DMS79 (cell line): Measurements from ENCODE around the gene DEFB132.

ENCODE experiments used
- DNase-seq: peaks from one replicate; lab custom pipeline; 2025; lab: John Stamatoyannopoulos, UW

The DEFB132 gene

DNA sequence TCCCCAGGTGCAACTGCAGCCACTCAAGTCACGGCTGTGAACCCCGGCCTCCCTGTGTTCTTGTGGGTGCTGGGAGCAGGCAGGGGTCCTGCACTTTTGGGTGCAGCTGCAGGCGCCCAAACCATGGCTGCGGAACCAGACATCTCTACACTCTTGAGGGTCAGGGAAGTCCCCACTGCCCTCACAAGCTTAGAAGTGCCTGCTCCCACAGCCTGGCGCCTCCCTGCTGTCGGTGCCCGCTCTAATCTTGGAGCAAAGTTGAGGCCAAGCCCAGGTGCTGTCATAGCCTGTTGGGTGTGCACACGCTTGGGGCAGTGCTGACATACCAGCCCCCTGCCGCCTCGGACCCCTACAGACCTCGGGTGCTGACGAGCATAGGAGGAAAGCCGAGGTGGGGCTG, 6.2 kb downstream of the DEFB132 start:
- no peak for DNase-seq

DNA sequence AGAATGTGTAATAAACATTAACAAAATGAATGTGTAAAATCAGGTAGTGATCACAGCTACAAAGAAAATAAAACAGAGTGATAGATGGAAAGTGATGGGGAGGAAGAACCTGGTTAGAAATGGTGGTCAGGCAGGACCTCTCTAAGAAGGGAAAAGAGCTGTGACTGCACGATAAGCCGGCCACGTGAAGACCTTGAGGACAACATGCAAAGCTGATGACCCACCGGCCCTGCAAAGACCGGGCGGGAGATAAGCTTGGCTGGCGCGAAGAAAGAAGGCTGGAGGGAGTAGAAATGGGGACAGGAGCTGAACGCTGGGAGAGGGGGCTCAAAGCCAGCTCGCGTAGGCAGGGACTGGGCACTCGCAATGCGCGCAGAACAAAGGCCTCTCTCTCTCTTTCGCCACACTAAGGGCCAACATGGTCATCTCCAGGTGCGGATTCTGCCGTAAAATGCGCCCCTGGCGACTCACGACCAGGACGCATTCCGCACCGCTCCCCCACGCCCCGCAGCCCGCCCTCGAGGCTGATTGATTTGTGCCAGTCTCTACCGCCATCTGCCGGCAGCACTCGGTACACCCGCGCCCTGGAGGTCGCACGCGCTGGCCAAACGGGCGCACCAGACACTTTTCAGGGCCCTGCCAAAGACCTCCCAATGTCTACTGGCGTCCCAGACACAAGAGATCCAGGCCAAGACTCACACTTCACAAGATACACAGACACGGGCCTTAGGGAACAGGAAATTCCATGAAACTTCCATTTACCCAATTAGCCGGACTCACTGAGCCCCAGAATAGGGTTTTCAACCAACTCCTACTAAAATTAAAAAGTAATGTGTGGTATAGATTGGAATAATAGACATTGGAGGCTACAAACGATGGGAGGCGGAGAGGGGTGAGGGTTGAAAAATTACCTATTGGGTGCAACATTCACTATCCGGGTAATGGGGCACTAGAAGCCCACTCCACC, 9.4 kb downstream of the DEFB132 start:
- DNase-seq = peak; percentile 67

DNA sequence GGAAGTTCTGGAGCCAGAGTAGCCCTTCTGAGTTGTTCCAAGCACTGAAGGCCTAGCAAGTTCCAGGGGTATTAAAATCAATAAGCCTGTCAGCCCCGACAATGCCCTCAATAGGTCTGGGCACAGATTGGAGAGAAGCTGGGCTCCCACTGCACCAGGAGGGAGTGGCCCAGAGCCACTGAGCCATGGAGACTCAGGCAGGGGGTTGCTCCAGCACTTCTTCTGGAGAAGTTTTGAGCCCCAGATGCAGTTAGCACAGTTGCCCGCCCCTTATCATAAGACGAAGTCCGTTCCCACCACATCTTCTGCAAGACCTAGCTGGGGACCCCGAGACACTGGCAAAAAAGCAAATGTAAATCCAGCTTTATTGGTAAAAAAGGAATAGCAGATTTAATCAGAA, 13.0 kb downstream of the DEFB132 start:
- DNase-seq = no peak

DNA sequence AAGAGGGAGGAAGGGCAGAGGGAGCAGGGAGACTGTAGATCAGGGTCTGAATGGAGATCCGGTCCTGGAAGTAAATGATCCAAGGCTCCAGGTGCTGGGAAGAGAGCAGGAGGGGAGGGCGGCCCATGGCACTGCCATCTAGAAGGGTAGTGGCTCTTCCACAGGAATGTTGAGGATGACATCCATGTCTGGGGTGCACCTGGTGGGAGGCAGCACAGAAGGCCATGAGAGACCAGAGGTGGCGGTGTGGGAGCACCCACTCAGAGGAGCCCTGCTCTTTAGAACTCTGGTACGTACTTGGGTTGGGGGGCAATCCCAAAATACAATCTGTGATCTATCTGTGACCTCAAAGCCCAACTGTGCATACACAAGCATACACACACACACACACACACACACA, 13.5 kb downstream of the DEFB132 start:
- no peak for DNase-seq

DNA sequence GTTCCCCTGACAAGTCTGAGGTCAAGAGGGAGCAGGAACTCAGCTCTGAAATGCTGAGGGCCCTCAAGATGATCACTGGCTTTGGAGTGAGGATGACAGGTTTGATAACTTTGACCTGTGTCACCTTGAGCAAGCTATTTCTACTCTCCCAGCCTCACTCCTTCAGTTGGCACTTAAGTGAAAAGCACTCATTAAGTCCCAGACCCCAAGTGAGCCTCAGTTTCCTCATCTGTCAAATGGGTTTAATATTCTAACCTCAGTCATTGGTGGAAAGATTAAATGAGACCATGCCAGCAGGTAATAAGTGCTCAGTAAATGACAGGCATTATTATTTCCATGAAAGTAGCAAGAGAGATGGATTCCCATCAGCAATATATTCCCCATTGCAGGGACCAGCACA, 14.0 kb downstream of the DEFB132 start:
- DNase-seq = no peak

DNA sequence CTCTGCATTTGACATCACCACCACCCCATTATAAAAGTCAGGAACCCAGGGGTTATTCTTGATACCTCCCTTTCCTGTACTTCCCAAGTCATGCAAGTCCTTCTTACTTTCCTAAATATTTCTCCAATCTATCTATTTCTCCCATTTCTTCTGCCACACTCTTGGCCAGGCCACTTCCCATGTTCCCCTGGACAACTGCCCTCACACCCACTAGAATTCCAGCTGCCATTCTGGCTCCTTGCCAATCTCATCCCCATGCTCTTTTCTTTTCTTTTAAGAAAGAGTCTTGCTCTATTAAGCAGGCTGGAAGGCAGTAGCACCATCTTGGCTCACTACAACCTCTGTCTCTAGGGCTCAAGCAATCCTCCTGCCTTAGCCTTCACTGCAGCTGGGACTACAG, 15.2 kb downstream of the DEFB132 start:
- no peak for DNase-seq

DNA sequence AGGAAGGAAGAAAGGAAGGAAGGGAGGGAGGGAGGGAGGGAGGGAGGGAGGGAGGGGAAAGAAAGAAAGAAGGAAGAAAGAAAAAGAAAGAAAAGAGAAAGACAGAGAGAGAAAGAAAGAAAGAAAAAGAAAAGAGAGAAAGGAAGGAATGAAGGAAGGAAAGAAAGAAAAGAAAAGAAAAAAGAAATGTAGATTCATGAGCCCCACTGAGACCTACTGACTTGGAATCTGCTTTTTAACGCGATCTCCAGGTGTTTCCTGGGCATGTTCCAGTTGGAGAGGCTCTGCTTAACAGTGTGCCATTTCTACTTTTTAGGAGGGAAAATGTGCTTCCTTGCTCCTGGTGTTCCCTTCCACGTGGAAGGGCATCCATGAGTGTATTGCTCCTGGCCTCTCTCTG, 16.4 kb downstream of the DEFB132 start:
- no peak for DNase-seq

DNA sequence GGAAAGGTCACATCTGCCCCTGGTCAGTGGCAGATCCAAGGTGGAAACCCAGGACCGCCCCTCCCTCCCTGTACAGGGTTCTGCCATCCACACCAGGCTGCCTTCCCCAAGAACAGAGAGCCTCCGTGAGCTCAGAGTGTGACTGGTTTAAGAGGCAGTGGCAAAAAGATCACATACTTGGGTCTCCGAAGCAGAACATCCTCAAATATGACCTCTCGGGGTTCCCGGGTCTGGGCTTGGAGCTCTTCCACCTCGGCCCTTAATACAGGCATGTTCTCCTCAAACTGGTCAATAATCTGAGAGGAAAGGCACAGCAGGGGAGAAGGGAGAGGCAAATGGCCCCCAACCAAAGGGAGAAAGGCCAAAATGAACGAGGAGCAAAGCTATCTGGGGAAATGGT, 18.3 kb downstream of the DEFB132 start:
- DNase-seq = no peak

DNA sequence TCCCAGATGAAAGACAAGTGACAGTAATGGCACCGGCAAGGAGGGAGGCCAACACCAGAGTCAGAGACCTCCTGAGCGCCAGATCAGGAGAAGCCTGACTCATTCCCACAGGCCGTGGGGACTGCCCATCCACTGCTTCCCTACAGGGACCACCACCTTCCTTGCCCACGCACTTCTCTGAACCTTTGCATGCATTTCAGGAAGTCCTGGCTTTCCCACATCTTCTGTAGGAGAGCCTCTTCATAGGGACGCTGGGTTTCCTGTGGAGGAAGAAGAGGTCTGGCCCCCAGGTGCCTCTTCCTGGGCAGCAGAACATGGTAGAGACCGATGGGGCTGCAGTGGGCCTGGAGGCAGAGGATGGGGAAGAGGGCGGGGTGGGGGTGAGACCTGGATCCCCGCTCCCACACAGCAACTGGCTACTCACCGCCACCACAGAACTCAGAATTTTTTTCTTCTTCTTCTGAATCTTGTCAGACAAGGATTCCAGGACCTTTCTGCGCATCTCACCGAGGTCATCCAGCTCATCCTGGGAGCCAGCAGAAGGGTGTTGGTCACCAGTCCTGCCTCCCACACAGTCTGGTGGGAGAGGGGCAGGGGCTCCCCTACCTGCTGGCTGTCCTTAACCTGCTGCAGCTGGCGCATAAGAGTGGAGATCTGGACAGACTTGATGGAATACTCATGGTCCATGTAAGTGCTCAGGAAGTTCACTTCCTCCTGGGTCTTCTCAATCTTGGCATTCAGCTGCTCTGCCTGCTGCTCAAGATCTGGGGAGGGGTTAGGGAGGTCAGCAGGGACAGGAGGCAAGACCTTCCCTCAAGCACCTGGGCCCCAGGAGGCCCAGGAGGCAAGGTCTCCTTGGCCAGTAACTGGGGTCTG, 19.3 kb downstream of the DEFB132 start:
- DNase-seq = no peak

DNA sequence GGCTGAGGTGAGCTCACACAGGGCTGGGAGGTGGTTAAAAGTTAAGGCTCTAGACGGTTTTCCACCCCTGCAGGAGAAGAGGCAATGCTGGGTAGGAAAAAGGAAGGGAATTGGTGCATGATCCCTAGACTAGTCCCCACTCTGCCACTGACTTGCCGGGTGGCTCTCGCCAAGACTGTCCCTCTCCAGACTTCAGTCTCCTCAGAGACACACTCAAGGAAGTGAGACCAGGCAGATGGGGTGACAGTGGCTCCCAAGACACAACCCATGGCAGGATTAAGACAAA, 19.9 kb downstream of the DEFB132 start:
- DNase-seq = no peak

DNA sequence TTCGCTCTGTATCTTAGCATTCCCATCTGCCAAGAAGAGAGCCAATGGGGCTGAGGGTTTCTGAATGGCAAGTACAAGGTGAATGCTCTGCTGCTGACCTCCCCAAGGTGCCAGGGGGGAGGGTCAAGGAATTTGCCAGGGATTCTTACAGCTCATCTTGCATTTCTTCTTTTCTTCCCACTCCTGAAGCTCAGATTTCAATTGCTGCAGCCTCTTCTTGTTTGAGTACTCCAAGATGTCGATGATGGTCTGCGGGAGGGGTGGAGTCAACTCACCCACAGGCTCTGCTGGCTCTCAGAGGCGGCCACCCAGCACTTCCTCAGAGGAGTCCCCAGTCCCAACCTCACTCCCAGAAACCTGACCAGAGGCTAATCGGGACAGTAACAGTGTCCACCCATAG, 20.7 kb downstream of the DEFB132 start:
- no peak for DNase-seq

DNA sequence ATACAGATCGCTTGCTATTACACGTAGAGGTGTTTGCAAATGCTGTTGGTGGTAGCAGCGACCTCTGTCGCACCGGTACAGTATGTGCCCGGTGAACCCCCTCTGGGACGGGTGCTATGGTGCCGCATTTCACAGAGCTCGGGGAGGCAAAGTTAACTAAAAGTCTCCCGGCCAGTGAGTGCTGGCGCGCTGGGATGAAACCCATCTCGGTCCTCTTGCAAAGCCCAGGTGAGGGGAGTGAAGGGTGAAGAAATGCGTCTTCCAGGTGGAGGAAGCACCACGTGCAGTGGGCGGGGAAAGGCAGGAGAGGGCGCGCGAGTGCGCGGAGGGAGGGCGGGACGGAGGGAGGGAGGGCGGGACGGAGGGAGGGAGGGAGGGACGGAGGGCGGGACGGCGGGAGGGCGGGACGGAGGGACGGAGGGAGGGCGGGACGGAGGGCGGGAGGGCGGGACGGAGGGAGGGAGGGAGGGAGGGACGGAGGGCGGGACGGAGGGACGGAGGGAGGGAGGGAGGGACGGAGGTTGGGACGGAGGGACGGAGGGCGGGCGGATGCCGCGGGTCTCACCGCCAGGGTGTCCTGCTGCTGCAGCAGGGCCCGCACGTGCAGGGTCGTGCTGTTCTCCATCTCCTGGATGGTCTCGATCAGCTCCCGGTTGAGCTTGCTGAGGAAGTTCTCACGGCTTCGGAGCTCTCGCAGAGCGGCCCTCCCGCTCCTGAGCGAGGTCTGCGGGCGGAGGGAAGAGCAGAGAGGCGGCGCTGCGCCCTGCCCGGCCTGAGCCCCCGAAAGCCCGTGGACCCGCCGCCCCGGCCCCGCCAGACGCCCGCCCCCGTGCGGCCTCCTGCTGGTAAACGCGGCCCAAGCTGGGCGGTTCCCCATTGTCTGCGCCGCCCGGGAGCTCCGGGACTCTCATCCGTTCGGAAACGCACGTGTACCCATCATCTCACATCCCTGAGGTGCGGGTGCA, 21.4 kb downstream of the DEFB132 start:
- no peak for DNase-seq

DNA sequence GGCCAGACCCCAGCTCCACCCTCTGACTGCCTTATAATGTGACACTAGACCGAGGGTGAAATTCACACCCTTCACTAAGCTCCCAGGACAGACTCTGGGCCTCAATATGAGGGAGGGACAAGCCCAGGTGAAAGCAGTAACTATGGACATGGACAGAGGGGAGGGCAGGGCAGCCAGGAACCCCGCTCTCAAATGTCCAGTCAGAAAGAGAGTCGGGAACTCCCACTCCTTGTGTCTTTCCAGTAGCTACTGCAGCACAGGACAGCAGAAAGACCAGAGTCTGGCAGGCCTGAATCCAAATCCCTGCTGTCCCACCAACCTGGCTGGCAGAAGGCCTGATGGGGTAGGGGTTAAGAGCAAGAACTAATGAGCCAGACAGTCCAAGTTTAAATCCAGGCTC, 26.6 kb downstream of the DEFB132 start:
- DNase-seq = no peak

DNA sequence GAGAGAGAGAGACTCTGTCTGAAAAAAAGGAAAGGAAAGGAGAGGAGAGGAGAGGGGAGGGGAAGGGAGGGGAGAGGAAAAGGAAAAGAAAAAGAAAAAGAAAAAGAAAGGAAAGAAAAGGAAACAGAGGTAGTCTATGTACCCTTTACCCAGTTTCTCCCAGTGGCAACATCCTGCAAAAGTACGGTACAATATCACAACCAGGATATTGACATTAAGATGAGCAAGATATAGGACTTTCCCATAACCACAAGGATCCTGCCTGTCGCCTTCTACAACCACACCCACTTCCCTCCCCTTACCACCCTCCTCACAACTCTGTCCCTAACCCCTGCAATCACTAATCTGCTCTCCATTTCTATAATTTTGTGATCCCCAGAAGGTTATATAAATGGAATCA, 29.0 kb downstream of the DEFB132 start:
- DNase-seq = no peak

DNA sequence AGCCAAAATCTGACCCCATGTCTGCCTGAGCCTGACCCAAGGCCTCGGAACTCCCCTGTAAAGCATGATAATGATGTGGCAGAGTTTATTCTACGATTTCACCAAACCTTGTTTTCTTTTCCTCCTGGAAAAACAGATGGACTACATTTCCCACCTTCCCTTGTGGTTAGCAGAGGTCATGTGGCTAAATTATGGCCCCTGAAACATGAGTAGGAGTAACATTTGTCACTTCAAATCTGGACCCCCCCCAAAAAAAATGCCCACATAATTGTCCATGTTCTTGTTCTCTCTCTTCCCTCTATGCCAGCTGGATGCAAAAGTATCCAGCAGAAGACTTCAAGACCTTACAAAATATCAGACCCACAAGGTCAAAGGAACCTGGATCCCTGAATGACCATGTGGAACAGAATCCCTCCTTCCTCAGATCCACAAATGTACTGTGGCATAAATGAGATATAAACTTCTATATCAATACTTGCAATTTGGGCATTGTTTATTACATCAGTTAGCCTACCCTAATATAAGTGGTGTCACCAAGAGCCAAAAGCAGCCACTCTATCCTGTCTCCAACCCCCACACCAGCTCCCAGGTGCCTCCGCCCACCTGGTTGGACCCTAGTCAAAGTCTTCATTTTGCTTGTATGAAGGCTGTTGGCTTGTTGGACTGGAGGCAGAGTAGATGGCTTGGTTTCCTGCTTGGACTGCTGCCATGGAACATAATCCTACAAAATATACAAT, 31.6 kb downstream of the DEFB132 start:
- no peak for DNase-seq

DNA sequence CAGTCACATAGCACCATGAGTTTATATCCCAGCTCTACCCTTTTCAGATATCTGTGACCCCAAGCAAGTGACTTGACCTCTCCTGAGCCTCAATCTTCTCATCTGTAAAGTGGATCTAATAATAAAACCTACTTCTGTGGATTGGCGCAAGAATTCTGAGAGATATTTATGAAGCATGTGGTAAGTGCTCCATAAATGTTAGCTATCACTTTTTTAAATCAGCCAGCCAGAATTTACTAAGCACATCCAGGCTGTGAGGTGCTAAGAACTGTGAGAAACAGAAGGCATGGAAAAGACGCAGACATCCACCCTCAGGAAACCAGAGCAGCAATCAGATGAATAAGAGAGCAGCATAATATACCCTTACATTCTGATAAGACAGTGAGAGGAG, 32.2 kb downstream of the DEFB132 start:
- DNase-seq = no peak

DNA sequence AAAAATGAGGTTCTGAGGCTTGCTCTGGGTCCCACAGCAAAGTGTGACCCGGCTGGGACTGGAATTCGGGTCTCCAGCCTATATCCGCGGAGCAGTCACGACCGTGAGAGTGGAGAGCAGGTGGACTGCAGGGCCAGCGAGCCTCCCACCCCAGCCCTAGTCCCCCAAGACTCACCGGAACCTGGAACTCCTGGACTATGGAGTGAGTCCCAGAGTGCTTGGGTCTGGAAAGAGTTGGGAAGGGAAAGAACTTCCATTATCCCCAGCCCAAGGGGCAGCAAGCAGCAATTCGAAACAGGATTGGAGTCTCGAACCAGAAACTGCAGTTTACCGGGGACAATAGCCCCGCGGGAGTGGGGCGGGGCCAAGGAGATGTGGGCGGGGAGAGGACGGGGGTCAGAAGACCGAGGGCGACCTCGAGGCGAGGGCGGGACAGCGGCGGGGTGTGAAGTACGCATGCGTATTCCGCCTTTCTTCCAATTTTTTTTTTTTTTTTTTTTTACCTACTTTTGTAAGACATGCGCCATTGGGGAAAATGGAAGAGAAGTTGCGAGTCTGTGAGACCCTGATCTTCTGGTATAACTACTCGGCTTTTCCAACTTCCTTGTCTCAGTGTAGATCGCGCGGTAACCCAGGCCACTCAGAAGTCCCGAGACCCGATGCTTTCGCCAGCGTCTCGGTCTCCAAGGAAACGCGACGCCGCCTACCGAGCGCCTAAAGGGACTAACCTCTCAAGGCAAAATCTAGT, 32.7 kb downstream of the DEFB132 start, which contains the start of gene C20orf96:
Gene C20orf96 (minus strand): TSS at position 667 of the 748 bp plus-strand sequence. CDS start 140 bp downstream, at position 527.
- DNase-seq = peak; percentile 85

DNA sequence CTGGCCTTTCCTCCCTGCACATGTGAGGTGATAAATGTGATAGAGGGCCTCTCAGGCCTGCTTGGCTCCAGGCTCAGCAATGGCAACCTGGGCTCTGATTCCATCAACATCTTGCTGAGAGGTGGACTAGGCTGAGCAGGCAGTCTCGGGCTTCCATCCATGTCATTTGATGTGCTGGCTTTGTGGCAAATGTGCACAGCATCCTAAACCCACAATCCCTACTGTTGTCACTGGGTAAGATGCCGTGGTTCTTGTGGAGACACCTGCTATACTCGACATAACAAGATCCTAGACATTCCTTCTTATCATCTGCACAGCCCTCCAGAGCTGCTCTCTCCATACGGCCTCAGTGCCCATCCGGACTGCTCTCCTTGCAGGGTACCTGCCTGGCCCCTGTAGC, 37.1 kb downstream of the DEFB132 start:
- no peak for DNase-seq

DNA sequence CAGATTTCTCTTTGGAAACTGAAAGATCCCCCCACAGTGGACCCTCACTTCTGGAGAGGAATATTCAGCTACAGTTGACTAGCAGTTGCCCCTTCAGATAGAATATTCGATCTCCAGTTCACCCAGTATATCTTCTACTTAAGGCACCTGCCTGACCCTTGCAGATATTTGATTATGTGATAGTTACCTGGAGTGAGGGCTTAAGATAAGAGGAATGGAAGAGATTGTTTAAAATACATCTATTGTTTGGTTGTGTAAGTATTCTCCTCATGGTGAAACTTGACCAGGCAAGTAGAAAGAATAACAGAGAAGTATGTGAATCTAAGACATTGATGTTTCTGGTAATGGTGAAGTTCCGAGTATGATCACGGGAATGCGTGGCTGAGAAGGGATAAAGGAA, 38.3 kb downstream of the DEFB132 start:
- no peak for DNase-seq

DNA sequence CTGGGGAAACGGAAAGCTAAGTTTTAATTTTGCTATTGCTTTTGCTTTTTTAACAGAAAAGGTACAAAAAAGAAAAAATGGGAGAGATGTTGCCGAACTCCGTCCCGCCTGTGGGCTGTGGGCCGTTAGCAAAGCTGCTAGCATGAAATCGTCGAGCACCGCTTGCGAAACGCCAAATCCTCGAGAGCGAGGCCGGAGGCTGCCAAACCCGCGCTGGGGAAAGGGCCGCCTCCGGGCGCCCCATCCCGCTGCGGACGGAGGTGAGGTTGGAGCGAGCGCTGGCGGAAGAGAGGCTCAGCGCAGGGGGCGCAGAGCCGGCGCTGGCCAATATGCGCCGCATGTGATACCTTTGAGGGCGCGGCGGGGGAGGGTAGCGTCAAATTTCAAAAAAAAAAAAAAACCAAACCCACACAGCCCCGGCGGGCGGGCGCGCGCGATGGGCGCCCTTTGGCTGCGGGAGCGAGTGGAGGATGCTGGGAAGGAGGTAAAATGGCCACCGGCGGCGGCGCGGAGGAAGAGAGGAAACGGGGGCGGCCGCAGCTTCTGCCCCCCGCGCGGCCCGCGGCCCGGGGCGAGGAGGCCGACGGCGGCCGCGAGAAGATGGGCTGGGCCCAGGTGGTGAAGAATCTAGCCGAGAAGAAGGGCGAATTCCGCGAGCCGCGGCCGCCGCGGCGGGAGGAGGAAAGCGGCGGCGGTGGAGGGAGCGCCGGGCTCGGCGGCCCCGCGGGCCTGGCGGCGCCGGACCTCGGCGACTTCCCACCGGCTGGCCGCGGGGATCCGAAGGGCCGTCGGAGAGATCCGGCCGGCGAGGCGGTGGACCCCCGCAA, 39.8 kb downstream of the DEFB132 start, which contains the start of gene ZCCHC3:
Gene ZCCHC3 (plus strand): TSS at position 473 of the 827 bp plus-strand sequence. CDS start 17 bp downstream, at position 490.
- DNase-seq = peak; percentile 68
